Measurements from ENCODE around the gene EVC2.

- TF ChIP-seq POLR2A (IDR thresholded peaks at IDR 0.05) (no peak), CTCF (IDR thresholded peaks at IDR 0.05) (no peak)
Measured at GRCh38 chr4:5685296-5685695, 23.1 kb downstream of the EVC2 start.
